ENCODE results near the gene EXOC3L4.

- TF ChIP-seq CTCF (conservative IDR thresholded peaks at IDR 0.05; ENCODE audit: low read depth, low read length): no peak
- no peak for TF ChIP-seq EZH2 (IDR thresholded peaks at IDR 0.05; ENCODE audit: low read length, unreplicated experiment)
Measured at GRCh38 chr14:103109535-103110441, 15.3 kb downstream of the EXOC3L4 start.
